Activated CD4-positive, CD25-positive, alpha-beta regulatory T cell treated with anti-CD3 and anti-CD28 coated beads, Interleukin-2, amount 50 U/mL, for 16 hours (primary cell): Measurements from ENCODE around the gene ERG.

Experiments
- DNase-seq: peaks from one replicate; pipeline ENCODE4 v3.0.0-alpha.2; 2020; ENCODE audit warnings: low read depth, low spot score

ERG gene

DNA sequence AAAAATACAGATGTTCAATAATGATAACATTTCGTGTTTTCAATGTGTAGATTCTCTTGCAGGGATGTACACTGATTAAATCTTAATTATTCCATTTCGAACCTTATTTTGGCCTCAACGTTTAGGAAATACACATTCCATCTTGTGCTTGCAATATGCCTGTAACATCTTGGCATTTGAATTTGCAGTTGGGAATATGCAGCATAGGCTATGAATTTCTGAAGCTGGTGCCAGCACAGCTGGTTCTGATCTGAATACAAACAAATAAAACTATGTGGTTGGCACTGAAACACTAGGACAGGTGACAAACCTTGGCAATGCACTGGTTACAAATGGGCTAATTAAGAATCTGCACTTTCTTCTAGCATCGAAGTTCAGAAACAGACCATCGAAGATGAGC lies 108.4 kb downstream of the ERG start:
- no peak for DNase-seq

DNA sequence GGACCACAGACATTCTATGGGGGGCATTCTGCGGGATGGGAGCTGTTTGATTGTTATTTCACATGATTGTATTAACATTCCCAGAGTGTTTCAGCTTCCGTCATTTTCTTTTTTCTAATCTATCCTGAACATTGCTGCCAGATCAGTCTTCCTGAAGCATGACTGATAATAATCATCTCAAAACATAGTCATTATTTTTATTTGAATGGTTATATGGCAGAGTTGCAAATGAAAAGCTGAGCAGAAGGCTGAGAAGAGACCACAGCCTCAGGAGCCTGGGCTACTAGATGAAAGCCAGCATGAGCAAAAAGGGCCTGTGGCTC lies 109.0 kb downstream of the ERG start:
- DNase-seq, result no peak

DNA sequence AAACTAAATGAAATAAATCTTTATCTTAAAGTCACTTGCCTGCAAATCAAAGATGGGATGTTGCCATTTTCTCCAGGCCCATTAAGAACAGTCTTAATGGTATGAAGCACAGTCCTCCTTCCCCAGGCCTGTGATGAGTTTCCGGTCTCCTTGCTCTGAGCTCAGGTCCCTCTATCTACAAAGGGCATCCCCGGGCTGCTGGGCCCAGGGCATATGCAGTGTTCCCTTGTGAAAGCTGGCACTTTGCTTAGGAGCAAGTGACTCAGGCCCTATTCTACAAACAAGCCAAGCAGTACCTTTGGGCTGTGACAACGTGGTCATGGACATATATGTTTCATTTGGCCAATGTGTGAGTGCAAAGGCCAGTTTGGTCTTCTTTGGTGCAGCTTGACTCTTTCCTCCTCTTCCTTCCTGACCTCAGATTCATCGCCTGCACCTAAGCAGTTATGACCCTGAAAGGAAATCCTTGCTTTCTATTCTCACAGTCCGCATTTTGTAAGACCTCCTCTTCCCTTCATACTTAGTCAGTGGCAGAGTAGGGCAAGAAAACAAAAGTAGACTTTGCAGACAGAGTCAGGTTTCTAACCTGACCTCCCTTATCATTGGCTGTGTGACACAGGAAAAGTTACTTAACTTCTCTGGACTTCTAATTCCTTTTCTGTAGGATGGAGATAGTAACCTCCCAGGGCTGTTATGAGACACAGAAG lies 109.5 kb downstream of the ERG start:
- no peak for DNase-seq

DNA sequence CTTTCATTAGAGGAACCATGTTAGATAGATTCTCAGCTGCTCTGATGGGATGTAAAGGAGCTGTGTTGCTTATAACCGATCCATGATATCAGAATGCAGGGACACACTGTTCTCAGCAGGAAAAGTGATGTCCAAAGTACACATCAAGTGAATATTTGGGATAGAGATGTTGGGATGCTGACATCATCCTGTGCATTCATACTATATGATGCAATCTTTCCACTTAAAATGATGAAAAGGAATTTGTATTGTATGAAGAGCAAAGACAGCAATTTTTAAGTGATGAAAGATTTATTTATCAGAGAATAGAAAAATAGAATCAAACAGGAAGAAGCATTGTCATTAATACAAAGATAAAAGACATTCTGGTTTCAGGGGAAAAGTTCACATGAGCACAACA lies 110.1 kb downstream of the ERG start:
- no peak for DNase-seq

DNA sequence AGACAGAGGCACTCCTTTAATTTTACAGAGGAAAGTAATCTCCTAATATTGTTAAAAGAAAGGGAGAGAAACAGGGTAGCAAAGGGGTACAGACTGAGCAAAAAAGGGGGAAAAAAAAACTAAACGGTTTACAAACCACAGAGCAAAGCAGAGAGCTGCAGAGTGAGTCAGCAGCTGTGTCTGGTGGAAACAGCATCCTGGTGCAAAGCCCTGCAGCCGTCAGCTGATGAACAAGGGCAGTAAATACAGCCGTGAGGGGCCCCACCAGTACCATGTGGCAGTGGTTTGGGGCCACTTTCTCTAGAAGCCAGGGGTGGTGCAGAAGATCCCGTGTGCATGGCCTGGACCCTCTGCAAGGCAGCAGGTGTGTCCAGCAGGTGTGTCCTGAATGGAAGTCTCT lies 111.3 kb downstream of the ERG start:
- DNase-seq, result no peak

DNA sequence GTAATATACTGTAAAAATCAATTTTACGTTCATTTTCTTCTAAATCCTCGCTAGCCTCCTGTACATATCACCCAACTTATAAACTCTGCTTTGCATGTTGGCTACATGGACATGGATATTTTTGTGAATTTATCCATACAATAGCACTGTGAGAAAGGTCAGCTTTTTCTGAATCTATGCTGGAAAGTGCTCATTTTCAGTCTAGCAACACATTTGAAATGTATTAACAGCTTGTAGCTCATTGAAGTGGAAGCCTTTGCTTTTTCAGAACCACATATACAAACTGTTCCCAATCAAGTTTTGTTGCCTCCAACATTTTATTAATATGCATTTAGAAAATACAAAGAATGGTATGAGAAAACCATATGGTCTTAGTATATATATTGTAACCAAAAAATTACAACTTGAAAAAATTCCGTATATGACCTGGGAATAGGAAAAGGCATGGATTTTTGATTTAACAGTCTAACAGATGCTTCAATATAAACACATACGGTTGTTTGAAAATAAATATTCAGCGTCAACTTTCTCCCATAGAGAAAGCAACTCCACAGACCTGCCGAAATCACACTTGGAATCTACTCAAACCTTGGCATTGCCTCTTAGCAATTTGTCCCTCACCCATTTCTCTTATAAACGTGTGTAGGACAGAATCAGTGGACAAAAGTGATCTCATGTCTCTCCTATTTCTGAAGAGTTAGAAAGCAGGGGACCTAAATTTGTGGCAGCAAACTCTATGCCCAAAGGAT lies 112.7 kb downstream of the ERG start:
- DNase-seq, result no peak

DNA sequence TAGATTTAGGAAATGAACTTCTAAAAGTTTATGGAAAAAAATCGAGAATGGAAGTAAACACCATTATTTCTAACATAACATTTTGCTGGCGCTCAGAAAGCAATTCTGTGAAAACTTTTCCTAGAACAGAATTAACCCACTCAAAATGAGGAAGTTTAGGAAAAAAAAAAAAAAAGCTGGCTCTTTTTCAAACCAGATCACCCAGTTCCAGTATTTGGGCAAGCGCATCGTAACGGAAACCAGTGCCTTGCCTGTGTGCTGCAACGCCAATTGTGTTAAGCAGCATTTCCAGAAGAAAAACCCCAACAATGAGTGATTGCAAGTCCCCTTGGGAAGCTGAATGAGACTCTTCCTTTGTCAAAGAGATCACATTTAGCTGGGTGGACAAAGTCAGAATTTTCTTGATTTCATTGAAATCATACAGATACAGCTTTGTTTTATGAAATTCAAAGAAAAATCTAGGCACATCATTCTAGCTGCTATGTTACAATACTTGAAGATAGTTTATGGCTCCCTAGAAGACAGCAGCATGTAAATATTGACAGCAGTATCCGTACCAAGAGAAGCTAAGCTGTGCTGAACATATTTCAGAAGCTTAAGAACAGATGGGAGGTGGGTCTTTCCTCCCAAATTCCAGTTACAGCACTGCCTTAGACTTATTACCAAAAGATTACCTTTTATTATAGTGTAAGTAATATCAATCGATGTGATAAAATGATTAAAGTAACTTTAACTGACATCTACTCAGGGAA lies 113.4 kb downstream of the ERG start:
- no peak for DNase-seq

DNA sequence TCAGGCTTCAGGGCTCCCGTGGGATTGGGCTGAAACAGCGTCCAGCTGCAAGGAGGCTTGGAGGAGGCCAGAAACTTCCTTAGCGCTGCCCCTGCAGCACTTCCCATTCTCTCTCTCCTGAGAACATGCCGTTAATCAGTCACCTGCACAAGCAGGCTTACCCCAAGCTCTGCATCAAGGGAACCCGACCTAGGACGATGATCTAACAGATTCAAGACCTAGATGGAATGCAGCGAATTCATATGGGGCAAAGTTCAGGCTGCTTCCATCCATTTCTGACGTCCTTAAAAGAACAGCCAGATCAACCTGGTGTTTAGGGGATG lies 114.1 kb downstream of the ERG start:
- DNase-seq, result no peak

DNA sequence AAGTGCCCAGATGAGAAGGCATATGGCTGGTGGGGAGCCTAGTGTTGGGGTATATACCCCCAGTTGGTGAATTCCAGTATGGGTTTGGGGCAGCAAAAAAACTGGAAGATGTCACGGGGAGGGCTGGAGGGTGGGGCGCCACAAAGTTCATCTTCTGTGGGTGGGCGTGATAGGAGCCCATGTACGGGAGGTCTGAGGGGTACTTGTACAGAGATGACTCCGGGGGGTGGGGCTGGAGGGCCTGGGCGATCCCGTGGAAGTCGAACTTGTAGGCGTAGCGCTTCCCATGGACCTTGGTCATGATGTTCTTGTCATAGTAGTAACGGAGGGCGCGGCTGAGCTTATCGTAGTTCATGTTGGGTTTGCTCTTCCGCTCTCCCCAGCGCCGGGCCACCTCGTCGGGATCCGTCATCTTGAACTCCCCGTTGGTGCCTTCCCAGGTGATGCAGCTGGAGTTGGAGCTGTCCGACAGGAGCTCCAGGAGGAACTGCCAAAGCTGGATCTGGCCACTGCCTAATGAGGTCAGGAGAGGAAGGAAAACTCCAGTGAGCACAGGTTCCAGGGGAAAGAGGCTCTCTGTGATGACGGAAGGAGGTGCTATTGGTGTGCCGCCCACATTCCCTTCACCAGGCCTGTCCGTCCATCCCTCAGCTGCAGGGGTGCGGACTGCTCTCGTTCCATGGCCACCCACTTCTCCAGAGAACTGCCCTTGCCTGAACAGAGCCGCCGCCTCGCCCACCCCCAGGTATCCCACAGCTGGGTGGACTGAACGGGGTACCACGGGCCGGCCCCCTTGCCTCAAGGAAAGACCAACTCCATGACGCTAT lies 114.7 kb downstream of the ERG start:
- no peak for DNase-seq

DNA sequence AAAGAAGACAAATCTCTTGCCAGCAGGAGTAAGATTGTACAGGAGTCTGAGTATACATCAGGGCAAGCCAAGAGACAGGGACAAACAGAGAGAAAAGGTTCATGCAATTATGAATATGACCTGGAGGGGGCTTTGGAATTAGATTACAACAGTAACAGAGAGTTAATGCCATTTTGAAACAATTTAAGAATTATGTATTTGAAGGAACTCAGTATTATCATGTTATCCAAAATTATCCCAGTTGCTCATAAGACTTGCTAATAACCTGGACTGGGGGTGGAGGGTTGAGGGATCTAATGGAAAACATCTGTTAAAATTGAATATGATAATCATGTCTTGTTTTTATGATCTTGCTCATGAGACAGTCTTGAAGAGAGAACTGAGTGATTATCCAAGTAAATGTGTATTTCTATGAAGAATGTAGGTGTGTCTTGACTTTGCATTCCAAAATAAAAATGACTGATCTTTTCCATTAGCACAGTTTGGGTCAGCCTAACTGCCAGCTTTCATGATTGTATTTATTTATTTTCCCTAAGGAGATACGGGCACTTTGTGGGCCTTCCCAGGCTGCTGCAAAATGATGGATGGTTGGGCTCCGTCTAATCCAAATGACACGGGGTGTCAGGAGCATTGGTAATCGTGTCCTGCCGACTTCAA lies 117.7 kb downstream of the ERG start:
- DNase-seq, result no peak

DNA sequence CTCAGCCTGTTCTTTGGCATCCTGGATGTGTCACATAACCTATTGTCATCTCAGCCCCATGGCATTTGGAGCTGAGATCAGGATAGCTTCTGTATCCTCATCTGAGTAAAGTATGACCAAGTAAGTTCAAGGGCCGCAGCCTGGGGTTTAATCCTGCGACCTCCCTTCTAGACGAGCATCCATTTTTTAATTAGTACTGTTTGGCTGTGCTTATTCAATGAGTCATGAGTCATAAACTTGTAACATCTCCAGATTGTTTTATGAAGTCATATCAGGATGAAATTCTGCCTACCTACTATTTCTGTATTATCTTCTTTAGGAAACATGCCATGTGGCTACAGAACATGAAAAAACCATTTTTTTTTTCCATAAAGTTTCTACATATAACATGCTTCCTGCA lies 119.1 kb downstream of the ERG start:
- no peak for DNase-seq

DNA sequence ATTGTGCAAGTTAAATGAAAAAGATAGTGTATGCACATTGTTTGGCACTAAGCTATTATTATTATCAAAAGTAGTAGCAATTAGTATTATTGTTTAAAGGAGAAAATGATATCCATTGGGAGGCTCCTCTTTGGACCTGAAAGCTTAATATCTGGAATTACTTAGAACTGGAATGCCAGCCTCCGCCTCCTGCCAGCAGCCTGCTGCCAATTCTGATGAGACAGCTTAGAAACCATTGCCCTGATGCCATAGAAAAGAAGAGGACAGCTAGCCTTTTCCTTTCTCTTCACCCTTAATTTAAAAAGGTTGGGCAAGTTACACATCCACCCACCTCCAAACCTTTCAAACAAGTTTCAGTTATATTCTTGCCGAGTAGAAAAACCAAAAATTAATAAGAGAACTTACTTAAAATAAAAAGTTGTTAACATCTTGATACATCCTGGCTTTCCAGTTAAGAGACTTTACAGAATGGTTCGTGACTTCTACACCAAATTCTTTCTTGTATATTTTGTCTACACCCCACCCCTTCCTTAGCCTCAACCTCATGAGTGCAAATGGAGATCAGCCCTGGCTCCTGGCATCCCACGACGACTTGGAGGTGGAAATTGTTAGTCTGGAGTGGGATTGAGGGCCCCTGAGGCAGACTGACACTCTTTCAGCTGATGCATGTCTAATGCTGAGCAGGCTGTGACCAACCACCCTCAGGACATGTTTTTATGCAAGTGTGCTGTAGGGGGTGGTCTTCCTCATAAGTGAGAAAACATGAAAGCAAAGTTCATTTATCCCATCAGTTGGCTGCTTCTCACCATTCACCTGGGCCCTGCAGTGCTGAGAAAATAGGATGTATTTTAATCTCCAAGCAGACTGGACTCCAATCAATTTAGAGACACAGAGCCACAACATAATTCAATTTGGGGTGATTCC lies 120.8 kb downstream of the ERG start:
- DNase-seq, result no peak

DNA sequence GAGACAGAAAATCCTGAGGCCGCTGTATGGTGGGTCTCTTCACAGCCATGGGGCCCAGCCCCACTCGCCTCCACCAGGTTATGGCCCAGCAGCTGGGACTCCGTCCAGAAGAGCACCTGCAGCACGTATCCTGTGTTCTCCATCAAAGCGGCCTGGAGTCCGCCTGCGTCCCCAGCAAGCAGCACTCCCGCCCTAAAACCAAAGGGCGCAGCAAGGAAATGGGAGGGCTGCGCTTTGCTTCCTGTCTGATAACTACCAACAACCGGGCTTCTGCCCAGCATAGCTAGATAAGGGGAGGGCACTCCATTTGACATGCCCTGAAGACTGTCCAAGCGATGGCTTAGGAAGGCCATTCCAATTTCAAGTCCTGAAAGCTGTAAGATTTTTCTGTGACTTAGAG lies 121.6 kb downstream of the ERG start:
- no peak for DNase-seq

DNA sequence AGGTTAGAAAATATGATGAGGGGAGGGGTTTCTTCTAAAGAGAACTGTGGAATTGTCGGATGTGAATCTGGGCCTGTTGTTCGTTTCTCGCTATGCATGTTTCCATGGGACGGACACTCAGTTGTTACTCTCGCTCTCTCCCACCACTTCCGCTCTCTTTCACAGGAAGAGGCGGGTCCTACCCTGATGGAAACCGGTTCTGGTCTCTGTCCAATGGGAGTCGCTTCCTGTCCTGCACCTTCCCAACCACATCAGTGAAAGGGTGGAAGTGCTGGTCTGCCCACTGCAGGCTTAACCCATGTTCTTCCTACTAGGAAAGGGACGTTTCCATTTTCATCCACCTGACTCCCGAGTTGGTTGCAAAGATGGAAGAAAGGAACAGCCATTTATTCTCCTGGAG lies 122.0 kb downstream of the ERG start:
- DNase-seq, result no peak

DNA sequence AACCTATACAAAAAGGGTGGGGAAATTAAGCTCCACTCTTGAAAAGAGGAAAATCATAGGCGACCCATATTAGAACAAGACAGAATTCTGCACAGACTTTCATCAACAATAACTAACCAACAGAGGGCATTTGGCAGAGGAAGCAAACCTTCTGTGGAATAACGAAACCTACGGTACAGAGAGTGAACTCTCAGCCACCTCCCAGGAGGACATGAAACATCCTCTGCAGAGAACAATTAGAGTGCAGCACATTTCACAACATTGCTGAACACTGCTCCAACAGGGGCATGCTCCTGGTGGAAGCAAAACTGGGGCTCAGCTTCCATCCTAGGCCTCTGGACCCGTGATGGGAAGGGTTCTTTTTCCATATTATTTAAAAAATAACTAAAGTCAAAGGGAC lies 130.6 kb downstream of the ERG start:
- DNase-seq, result no peak

DNA sequence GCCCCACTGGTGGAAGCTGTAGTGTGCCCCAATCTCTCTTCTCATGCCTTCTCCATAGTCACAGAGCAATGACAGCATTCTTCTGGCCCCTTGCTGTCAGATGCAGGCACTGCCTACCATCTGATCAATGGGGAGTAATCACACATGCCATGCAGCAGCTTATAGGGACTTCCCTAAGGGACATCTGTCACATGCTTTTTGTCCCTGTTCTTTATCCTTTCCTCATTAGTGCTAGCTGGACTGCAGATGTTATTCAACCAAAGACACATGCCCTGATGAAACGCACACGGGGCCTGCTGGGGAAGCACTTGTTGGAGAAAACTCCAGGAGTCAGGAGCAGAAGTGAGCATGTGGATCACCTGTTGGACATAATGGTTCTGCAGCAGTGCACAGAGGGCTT lies 132.8 kb downstream of the ERG start:
- DNase-seq, result no peak

DNA sequence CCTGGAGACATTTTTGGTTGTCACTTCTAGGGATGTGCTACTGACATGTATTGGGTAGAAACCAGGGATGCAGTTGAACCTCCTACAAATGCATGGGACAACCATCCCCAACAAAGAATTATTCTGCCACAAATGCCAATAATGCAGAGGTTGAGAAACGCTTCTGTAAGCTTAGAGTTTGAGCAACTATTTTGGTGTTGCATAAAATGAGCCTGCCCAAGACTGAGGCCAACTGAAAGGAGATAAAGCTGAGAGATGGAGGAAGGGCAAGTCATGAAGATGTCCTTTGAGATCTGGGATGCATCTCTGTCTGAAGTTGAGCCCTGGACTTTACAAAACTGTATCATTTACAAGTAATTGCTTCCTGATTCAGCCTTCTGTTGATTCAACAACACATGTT lies 134.6 kb downstream of the ERG start:
- DNase-seq, result no peak

DNA sequence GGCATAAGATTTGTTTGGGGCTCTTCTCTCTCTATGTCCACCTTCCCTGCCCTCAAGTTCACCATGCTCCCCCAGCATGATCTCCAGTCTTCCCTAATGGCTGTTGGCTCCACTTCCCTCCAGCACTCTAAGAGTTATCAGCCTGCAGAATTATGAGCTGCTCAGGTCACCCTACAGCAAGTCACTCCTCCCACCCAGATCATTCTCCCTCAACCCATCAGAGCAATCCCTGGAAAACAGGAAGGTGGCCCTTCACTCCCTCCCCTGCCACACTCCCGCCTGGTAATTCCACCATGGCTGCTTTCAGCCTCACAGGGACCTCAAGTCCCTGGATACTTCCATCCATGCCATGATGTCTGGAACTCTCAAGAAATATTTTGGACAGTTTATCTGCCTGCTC lies 137.0 kb downstream of the ERG start:
- DNase-seq, result no peak

DNA sequence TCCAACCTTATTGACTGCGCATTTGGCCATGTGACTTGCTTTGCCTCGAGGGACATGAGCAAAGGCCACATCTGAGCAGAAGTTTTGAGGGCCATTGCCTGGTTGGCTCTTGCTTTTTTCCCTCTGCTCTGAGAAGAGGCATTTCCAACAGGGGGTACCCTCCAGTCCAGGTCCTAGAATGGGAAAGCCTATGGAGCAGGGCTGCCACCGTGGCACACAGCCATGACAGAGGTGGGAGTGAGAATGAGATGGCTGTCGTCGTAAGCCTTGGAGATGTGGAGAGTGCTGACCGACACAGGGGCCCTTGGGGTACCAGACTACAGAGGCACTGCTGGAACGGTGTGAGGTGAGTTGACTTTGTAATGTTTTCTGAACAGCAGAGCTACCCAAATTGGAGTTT lies 138.4 kb downstream of the ERG start:
- no peak for DNase-seq

DNA sequence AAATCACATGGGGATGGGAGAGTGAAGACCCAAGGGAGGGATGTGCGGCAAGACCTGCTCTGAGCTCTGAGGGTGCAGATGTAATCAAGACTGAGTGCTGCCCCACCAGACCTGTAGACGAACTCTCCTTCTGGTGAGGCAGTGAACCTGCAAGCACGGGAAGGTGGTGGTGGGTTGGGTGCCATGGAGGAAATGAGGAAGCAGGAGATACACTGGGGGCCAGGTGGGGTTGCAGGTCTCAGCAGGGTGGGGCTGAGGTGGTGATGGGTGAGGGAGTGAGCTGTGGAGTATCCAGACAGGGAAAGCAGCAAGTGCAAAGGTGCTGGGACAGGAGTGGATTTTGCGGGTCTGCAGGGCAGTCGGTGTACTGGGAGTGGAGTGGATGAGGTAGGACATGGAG lies 139.2 kb downstream of the ERG start:
- no peak for DNase-seq

DNA sequence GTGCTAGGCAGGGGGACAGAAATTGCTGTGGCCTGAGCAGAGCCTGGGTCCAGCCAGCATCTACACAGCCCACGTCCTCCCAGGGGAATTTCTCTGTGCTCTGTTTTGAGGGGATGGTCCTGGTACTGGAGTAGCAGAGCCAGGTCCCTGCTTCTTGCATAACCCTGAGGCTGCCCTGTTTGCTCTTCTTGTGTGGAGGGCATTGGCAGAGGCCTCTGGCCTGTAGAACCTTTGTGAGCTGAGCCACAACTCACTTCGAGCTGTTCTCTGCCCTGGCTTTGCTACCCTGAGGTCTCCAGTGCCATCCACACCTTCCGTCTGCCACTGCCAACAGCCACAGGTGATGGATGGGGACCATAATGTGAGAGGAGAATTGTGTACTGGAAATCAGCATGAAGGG lies 139.6 kb downstream of the ERG start:
- DNase-seq, result no peak
